NCI-H2171 (cell line): ENCODE data around the gene AHNAK2.

Experiments used
- DNase-seq: peaks from one replicate; lab custom pipeline; 2025; lab: John Stamatoyannopoulos, UW

AHNAK2 gene

GRCh38 chr14:104986487-104987164 lies 8.5 kb upstream of the AHNAK2 start:
- DNase-seq = no peak

- peak; percentile 93 for DNase-seq
These were observed 7.7 kb upstream of the AHNAK2 start, which contains the start of gene CLBA1 for GRCh38 chr14:104985675-104986486. TSS of gene CLBA1 (plus strand) at chr14:104985788. CDS start at chr14:104986432, 644 bp downstream.

- no peak for DNase-seq
These were observed 6.1 kb upstream of the AHNAK2 start for GRCh38 chr14:104984056-104984894.

- no peak for DNase-seq
These were observed 5.1 kb upstream of the AHNAK2 start for GRCh38 chr14:104983231-104983721.

- DNase-seq = no peak
These were observed 4.5 kb upstream of the AHNAK2 start for GRCh38 chr14:104982548-104983230.

GRCh38 chr14:104981699-104982541 lies 3.7 kb upstream of the AHNAK2 start:
- DNase-seq = no peak

- DNase-seq = no peak
These were observed 2.7 kb upstream of the AHNAK2 start for GRCh38 chr14:104980611-104981531.

- DNase-seq = no peak
These were observed 1.8 kb upstream of the AHNAK2 start for GRCh38 chr14:104979758-104980610.

- DNase-seq = no peak
These were observed 845 bp upstream of the AHNAK2 start for GRCh38 chr14:104978746-104979691.

- DNase-seq = no peak
These were observed 1.0 kb downstream of the AHNAK2 start for GRCh38 chr14:104977008-104977680.

GRCh38 chr14:104976198-104977007 lies 1.8 kb downstream of the AHNAK2 start:
- DNase-seq = peak; percentile 48

- no peak for DNase-seq
These were observed 2.5 kb downstream of the AHNAK2 start for GRCh38 chr14:104975481-104976197.

GRCh38 chr14:104974665-104975390 lies 3.3 kb downstream of the AHNAK2 start:
- DNase-seq = no peak

- DNase-seq = no peak
These were observed 4.0 kb downstream of the AHNAK2 start for GRCh38 chr14:104974146-104974541.
